HG02759 (cell line): ENCODE data around the gene SPPL2A.

ENCODE experiments used
- ATAC-seq: cut with Tn5 transposase; IDR thresholded peaks from one replicate; pipeline ENCODE4 v1.9.1; 2021; ENCODE audit warnings: mild to moderate bottlenecking, moderate library complexity; ENCODE audit not compliant: unreplicated experiment

SPPL2A gene

GRCh38 chr15:50687302-50687902, 78.1 kb downstream of the SPPL2A start:
- no peak for ATAC-seq

- ATAC-seq: peak; percentile 89
Observed at GRCh38 chr15:50686469-50687301, 78.8 kb downstream of the SPPL2A start, which contains the start of gene TRPM7. Gene TRPM7 (minus strand): TSS chr15:50686797. CDS start chr15:50686533, 264 bp downstream.

- ATAC-seq: peak; percentile 68
Observed at GRCh38 chr15:50685976-50686468, 79.5 kb downstream of the SPPL2A start.

GRCh38 chr15:50685191-50685975, 80.1 kb downstream of the SPPL2A start:
- no peak for ATAC-seq

GRCh38 chr15:50681467-50681866, 84.0 kb downstream of the SPPL2A start:
- no peak for ATAC-seq

GRCh38 chr15:50676799-50677483, 88.6 kb downstream of the SPPL2A start:
- ATAC-seq: no peak

- ATAC-seq: no peak
Observed at GRCh38 chr15:50675535-50676144, 89.9 kb downstream of the SPPL2A start.

- ATAC-seq: no peak
Observed at GRCh38 chr15:50670115-50670514, 95.4 kb downstream of the SPPL2A start.

GRCh38 chr15:50669611-50670010, 95.9 kb downstream of the SPPL2A start:
- ATAC-seq: no peak

- ATAC-seq: no peak
Observed at GRCh38 chr15:50665938-50666337, 99.6 kb downstream of the SPPL2A start.

- ATAC-seq: no peak
Observed at GRCh38 chr15:50655555-50655954, 110.0 kb downstream of the SPPL2A start.

GRCh38 chr15:50653156-50653743, 112.3 kb downstream of the SPPL2A start:
- no peak for ATAC-seq

- ATAC-seq: no peak
Observed at GRCh38 chr15:50652671-50653070, 112.8 kb downstream of the SPPL2A start.
